Measurements from ENCODE around the gene SNX9. TPM values are rescaled to one million over a fixed set of nuclear protein-coding genes. Genes with fewer than 3 reads are reported as not detected.

SNX9 gene
- total RNA-seq, 4 donors from 2014 or later: 29.4 to 44.9 (median 33.3) TPM

DNA sequence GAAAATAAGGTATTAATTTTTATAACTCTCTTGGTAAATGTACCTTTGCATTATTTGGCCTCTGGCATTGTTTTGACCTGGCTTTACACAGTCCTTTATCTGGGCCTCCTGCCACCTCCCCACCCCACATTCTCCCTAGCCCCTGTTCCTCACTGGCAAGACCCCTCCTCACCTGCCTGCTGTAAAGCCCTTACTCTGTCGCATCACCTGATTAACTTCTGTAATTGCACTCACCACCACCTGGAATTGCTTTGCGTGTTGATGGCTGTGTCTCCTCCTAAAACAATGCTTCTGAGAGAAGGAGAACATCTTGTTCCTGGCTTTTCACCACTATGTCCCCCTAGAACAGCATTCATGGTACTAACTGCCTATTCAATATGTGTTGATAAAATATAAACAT, 24.8 kb downstream of the SNX9 start:
- ATAC-seq: no peak
- TF ChIP-seq POLR2A (IDR thresholded peaks at IDR 0.05) (no peak), CTCF (IDR thresholded peaks at IDR 0.05 in 4 of 5, conservative IDR thresholded peaks at IDR 0.05 in 1 of 5) (no peak)

DNA sequence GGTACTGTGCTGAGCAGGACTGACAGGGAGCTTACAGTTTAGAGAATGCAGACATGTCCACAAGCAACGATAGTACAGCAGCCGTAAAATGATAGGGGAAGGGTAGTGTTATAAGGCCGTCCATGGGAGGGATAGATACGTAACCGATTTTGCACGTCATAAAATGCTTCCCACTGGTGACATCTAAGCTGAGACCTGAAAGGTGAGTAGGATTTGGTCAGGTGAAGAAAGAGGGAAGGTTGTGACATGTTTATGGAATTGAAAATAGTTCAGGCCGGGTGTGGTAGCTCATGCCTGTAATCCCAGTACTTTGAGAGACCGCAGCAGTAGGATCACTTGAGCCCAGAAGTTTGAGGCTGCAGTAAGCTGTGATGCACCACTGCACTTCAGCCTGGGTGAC, 25.6 kb downstream of the SNX9 start:
- H3K9me3 ChIP-seq: no peaks in the 10 kb centered on the region
- peaks cover 37 to 42% of the 10 kb centered on the region in 2 donors for H3K4me1 ChIP-seq
- H3K27ac ChIP-seq: no peak overlapping the region
- H3K36me3 ChIP-seq: no peaks in the 10 kb centered on the region
- DNase-seq (no peak), ATAC-seq (peak; percentile 33 to 46)
- in situ Hi-C loops (cut with MboI; ENCODE audit: low sequenced_read_pairs in 4 of 4) (no loop called here), intact Hi-C loops (cut with DNase I; ENCODE audit: low total_unique reads) (no loop called here)
- H3K27me3 ChIP-seq: no peaks in the 10 kb centered on the region
- no peak overlapping the region for H3K4me3 ChIP-seq
- TF ChIP-seq POLR2A (IDR thresholded peaks at IDR 0.05): no peak
- TF ChIP-seq CTCF (IDR thresholded peaks at IDR 0.05 in 4 of 5, conservative IDR thresholded peaks at IDR 0.05 in 1 of 5): no peak

More for the DNA sequence above, 24.8 kb downstream of the SNX9 start:
- intact Hi-C loops (cut with DNase I; ENCODE audit: low total_unique reads) (no loop called here), in situ Hi-C loops (cut with MboI; ENCODE audit: low sequenced_read_pairs in 4 of 4) (no loop called here)
- no peak overlapping the region for H3K27ac ChIP-seq
- peaks cover 37 to 45% of the 10 kb centered on the region in 2 donors for H3K4me1 ChIP-seq
- H3K4me3 ChIP-seq: no peak overlapping the region
- no peak for DNase-seq
- no peaks in the 10 kb centered on the region for H3K9me3 ChIP-seq
- H3K27me3 ChIP-seq: no peaks in the 10 kb centered on the region
- H3K36me3 ChIP-seq: no peaks in the 10 kb centered on the region

DNA sequence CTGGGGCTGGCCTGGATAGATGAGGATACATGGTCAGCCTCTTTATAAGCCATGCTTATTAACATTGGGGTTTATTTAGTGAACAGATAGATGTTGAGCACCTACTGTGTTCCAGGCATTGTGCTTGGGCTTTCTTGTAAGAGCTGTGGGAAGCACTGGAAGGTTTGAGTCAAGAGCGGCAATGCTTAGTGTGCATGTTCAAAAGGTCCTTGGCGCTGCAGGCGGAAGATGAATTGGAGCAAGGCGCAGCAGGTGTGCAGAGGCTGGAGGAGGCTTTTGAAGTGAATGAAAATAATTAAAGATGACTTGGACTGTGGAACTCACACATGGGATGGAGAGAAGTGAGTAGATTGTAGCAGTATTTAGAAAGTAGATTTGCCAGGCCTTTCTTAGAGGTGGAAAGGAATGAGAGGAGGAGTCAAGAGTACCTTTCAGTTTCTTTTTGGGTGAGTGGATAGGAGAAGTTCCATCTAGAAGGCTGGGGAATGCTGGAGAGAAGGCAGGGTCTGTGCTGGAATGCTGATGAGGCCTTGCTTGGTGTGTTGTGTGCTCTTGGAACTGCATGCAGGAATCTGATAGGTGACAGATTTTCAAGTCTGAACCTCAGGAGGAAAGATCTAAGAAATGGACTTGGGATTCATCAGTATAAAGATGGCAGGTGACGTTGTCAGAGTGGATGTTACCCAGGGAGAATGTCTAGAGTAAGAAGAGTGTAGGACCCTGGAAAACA, 26.4 kb downstream of the SNX9 start:
- no peak for DNase-seq
- no peak overlapping the region for H3K27ac ChIP-seq
- no peak for ATAC-seq
- no peaks in the 10 kb centered on the region for H3K36me3 ChIP-seq
- in situ Hi-C loops (cut with MboI; ENCODE audit: low sequenced_read_pairs in 4 of 4): no loop called here
- intact Hi-C loops (cut with DNase I; ENCODE audit: low total_unique reads): no loop called here
- H3K4me3 ChIP-seq: no peak overlapping the region
- peaks cover 37 to 42% of the 10 kb centered on the region in 2 donors for H3K4me1 ChIP-seq
- no peaks in the 10 kb centered on the region for H3K9me3 ChIP-seq
- TF ChIP-seq POLR2A (IDR thresholded peaks at IDR 0.05) (no peak), CTCF (IDR thresholded peaks at IDR 0.05 in 4 of 5, conservative IDR thresholded peaks at IDR 0.05 in 1 of 5) (no peak)
- H3K27me3 ChIP-seq: no peaks in the 10 kb centered on the region

GRCh38 chr6:157850030-157850429, 27.0 kb downstream of the SNX9 start:
- in situ Hi-C loops (cut with MboI; ENCODE audit: low sequenced_read_pairs in 4 of 4) (no loop called here), intact Hi-C loops (cut with DNase I; ENCODE audit: low total_unique reads) (no loop called here)
- Histone ChIP-seq H3K9me3 (no peaks in the 10 kb centered on the region), H3K36me3 (no peaks in the 10 kb centered on the region), H3K4me1 (peaks cover 36 to 42% of the 10 kb centered on the region in 2 donors), H3K27me3 (no peaks in the 10 kb centered on the region), H3K4me3 (no peak overlapping the region), H3K27ac (no peak overlapping the region)
- ATAC-seq: no peak
- no peak for TF ChIP-seq CTCF (IDR thresholded peaks at IDR 0.05 in 4 of 5, conservative IDR thresholded peaks at IDR 0.05 in 1 of 5)
- TF ChIP-seq POLR2A (IDR thresholded peaks at IDR 0.05): no peak
- no peak for DNase-seq
